Fibroblast of skin of scalp (primary cell): Measurements from ENCODE around the gene AHNAK.
A peak's percentile ranks its signal among the peaks of the same experiment; 100 is the strongest.
"Not testable (repeated sequence)": the region's sequence is repeated elsewhere in the genome, so short reads cannot be mapped to it uniquely, and the experiment has no call there.

Source experiments
- DNase-seq: peaks from one replicate; pipeline ENCODE4 v3.0.0-alpha.2; 2013

AHNAK gene

GRCh38 chr11:62402226-62402959 lies 144.2 kb downstream of the AHNAK start:
- no peak for DNase-seq

- no peak for DNase-seq
Measured at GRCh38 chr11:62401811-62402210, 144.8 kb downstream of the AHNAK start.

- DNase-seq, result no peak
Measured at GRCh38 chr11:62401356-62401755, 145.2 kb downstream of the AHNAK start.

GRCh38 chr11:62400760-62401159 lies 145.8 kb downstream of the AHNAK start:
- DNase-seq, result peak; percentile 89

- DNase-seq, result no peak
Measured at GRCh38 chr11:62400281-62400680, 146.3 kb downstream of the AHNAK start.

- DNase-seq, result peak; percentile 18
Measured at GRCh38 chr11:62399878-62400266, 146.7 kb downstream of the AHNAK start.

GRCh38 chr11:62399172-62399877 lies 147.3 kb downstream of the AHNAK start:
- DNase-seq, result no peak

GRCh38 chr11:62398011-62398994 lies 148.3 kb downstream of the AHNAK start:
- DNase-seq, result peak; percentile 69

- no peak for DNase-seq
Measured at GRCh38 chr11:62395885-62396551, 150.6 kb downstream of the AHNAK start.

GRCh38 chr11:62394825-62395538 lies 151.6 kb downstream of the AHNAK start:
- DNase-seq, result peak; percentile 86

- no peak for DNase-seq
Measured at GRCh38 chr11:62393735-62394134, 152.9 kb downstream of the AHNAK start.

GRCh38 chr11:62393061-62393611 lies 153.5 kb downstream of the AHNAK start:
- DNase-seq, result no peak

GRCh38 chr11:62392506-62392905 lies 154.1 kb downstream of the AHNAK start:
- no peak for DNase-seq

- no peak for DNase-seq
Measured at GRCh38 chr11:62391642-62392425, 154.8 kb downstream of the AHNAK start.

GRCh38 chr11:62390722-62391121 lies 155.9 kb downstream of the AHNAK start:
- no peak for DNase-seq

- no peak for DNase-seq
Measured at GRCh38 chr11:62390237-62390636, 156.4 kb downstream of the AHNAK start.

GRCh38 chr11:62388999-62389398 lies 157.6 kb downstream of the AHNAK start:
- no peak for DNase-seq

- no peak for DNase-seq
Measured at GRCh38 chr11:62387381-62387780, 159.2 kb downstream of the AHNAK start.

GRCh38 chr11:62386083-62386482 lies 160.5 kb downstream of the AHNAK start:
- not testable (repeated sequence) for DNase-seq

- no peak for DNase-seq
Measured at GRCh38 chr11:62383822-62384221, 162.8 kb downstream of the AHNAK start.
